GDM1 (cell line): ENCODE measurements around the gene SEC61B.
"Not testable (repeated sequence)": the region's sequence is repeated elsewhere in the genome, so short reads cannot be mapped to it uniquely, and the experiment has no call there.

Source experiments
- DNase-seq: peaks from one replicate; lab custom pipeline; 2025; lab: John Stamatoyannopoulos, UW

The SEC61B gene

DNA sequence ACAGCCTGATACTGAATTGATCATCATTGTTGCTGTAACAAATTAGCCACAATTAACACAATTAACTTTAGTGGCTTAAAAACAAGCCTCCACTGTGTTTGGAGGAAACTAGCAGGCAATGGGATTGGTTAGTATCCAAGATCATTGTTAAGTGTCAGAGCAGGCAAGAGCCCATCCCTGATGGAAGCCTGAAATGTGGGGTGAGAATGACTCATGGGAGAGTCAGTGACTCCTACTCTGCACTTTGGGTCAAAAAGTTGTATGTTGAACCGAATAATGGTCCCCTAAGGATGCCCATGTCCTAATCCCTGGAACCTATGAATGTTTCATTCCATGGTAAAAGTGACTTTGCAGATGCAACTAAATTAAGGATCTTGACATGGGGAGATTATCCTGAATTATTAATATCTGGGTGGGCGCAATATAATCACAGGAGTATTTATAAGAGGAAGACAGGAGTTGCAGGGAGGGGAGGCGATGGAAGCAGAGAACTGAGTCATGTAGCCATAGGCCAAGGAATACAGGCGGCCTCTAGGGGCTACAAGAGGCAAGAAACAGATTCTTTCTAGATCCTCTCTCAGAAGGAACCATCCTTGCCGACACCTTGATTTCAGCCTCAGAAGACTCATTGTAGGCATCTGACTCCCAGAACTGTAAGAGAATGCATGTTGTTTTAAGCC lies 29.2 kb upstream of the SEC61B start:
- no peak for DNase-seq

DNA sequence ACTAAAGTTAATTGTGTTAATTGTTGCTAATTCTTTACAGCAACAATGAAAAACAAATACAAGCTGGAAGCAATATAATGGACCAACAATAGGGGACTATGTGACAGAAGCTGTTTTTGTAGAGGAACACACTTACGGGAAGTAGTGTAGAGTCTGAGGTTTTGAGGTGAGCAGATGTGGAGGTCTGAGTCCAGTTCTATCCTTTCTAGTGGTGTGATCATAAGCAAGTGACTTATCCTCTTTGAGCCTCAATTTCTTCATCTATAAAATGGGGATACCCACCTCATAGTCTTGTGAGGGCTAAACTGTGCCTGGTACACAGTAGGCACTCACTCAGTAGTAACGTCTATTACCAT lies 28.6 kb upstream of the SEC61B start:
- no peak for DNase-seq

DNA sequence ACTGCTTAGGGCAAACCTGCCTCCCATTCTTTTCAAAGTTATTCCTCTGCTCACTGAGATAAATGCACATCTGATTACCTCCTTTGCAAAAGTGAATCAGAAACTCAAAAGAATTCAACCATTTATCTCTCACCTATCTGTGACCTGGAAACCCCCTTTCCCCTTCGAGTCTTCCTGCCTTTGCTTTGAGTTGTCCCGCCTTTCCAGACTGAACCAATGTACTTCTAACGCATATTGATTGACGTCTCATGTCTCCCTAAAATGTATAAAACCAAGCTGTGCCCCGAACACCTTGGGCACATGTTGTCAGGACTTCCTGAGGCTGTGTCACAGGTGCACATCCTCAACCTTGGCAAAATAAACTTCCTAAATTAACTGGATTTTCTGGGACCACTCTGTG lies 25.6 kb upstream of the SEC61B start:
- DNase-seq: not testable (repeated sequence)

DNA sequence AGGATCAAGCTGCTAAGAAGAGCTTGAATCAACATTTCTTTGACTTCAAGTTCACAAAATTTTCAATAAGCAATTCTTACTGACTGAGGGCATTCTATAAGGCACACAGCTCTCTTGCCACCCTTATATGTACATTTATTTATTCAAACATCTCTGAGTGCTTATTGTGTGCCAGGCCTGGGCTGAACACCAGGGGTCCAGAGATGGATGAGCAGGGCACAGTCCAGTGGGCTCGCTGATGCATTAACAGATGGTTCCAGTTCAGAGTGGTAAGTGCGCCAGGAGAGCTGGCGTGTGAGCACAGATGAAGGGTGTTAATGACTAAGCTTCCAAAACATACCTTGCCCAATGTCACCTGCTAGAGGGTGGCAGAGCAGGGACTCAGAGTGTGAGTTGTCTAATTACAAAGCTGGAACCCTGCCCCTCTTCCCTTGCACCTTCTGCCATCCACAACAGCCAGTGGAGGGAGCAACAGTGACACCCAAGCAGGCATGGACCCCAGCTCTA lies 24.9 kb upstream of the SEC61B start:
- no peak for DNase-seq

DNA sequence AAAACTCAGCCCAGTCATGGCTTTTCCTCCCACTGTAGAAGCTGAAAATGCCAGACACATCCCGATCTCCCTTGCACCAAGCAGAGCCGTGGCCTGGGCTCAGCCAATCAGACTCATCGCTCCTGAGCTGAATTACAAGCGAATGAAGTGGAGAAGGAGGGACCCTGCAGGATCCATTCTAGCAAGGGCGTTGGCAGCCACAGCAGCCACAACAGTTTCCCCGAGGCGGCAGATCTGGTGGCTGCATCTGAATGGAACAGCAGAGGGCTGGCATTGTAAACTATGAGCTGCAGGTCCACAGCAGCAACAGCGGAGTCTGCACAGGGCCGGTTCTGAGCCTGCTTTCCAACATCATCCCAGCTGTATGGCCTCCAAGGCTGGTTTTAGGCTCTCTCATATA lies 24.1 kb upstream of the SEC61B start:
- DNase-seq: no peak

DNA sequence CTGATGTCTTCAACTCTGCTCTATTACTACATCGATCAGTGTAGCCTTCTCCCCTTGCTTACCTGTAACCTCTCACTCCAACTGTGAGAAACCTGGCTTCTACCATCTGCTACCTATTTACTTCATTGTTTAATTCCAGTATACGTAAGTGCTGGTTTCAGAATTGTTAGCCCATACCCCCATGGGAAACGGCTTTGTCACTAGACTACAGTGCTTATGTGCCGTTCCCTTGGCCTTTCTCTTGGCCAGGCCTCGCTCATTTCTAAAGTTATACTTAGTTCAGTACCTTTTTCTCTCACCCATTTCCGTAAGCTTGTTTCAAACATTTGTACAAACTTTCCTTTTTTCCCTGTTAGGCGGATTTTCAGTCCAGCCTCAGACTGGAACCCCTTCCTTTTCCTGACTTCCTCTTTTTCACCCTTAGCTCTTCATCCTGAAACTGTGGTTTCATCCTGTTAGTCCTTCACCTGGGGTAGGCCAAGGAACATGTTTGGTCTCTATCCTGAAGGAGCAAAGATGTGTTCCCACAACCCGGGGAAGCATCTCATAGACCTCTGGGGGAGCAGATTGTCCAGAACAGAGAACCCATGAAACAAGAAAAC lies 22.0 kb upstream of the SEC61B start:
- DNase-seq: no peak

DNA sequence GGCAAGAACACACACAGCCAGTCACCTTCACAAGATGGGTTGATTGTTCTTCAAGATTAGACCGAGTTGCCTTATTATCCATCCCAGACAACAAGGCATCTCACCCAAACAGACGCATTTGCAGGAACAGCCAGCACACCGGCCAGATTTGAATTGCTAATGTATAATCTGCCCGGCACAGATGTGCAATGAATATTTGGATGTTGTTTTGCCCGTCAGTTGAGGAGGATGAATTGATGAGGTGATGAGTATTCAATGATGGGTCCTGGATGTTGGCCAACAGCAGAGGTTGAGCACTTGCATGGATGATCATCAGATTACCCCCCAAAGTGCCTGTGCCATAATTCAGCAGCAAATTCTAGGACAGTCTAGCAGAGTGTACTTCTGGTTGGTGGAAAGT lies 20.5 kb upstream of the SEC61B start:
- DNase-seq: no peak

DNA sequence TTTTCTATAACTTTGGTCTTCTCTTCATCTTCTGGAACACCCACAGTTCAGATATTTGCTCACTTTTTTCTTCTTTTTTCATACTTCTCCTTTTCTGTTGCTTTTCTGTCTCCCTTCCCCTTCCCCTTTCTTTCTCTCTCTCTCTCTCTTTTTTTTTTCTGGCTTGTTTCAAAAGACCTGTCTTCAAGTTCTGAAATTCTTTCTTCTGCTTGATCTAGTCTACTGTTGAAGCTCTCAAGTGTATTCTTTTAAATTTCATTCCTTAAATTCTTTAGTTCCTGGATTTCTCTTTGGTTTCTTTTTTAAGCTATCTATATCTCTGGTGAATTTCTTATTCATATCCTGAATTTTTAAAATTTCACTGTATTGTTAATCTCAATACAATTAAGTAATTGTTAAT lies 11.5 kb upstream of the SEC61B start:
- no peak for DNase-seq

DNA sequence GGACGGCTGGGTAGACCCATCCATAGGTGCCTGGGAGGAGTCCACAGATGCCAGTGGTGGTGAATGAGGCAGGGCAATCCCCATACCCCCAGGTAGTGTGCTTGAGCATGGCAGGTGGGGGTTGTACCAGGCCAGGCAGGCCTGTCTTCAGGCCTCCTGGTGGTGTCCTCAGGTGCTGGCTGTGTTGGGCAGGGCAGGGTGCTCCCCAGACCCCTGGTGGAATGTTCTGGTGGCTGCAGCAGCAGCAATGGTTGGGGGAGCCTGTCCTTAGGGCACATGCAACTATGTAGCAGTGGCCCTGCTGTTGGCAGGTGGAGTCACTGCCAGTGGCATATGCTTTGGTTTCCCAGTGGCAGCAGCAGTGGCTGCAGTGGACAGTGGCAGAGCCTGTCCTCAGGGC lies 10.3 kb upstream of the SEC61B start:
- DNase-seq: no peak

DNA sequence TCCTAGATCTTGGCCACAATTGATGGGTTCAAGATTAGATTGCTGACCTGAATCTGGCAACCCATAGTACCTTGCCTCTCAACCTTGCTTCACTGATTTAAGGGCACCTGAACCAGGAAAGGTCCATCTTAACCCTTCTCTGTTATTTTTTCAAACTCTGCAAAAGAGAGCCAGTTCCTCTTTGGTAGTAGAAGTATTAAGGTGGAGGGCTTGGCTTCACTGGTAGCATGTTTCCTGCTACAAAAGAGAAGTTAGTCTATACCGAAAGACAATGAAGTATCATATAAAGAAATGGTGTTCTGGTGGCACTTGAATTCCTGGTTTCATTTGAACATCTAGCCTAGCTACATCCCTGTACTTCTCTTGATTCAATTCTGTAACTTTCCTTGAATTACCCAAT lies 8.9 kb upstream of the SEC61B start:
- DNase-seq: no peak

DNA sequence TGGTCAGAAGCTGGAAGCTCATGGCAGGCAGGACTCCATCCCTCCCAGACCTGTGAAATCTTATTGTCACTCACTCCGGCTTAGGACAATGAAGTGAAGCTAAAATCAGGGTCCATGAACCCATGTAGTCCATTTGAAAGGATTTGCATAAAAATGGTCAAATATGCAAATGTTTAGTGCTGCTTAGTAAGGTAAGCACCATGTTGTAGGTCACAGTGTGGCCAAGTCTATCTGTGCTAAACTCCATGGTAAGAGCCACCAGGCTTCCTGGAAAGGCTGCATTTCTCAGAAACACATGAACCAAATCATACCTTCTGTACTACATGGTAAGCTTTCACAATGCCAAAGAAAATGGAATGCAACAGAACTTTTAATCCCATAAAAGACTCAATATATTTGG lies 6.0 kb upstream of the SEC61B start:
- DNase-seq: no peak

DNA sequence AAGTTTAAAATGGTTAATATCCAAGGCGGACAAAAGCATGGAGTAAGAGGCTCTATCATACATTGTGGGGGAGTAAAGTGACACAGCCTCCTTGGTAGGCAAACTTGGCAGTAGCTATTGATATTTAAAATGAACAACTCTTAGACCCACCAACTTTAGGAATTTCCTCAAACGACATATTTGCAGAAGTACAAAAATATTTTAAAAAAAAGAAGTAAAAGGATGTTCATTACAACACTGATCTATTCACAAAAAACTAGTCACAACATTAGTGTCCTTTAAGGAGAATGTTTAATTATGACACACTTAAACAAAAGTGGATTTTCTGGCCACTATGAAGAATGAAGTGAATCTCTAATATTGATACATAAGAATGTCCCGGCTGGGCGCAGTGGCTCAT lies 2.1 kb upstream of the SEC61B start:
- DNase-seq: no peak

DNA sequence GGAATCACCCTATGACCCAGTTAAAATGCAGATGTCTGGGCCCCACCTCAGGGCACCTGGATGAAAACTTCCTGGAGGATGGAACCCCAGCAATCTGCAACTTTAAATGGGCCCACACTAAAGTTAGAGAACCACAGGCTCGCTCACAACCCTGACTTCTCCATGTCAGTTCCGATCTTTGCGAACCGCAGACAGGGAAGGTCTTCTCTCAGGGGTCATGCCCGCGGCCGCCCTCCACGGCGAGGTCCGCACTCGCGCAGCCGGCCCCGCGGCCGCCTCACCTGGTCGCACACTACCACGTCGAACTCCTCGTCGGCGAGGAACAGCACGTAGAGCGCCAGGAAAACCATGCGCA lies 839 bp upstream of the SEC61B start:
- no peak for DNase-seq

DNA sequence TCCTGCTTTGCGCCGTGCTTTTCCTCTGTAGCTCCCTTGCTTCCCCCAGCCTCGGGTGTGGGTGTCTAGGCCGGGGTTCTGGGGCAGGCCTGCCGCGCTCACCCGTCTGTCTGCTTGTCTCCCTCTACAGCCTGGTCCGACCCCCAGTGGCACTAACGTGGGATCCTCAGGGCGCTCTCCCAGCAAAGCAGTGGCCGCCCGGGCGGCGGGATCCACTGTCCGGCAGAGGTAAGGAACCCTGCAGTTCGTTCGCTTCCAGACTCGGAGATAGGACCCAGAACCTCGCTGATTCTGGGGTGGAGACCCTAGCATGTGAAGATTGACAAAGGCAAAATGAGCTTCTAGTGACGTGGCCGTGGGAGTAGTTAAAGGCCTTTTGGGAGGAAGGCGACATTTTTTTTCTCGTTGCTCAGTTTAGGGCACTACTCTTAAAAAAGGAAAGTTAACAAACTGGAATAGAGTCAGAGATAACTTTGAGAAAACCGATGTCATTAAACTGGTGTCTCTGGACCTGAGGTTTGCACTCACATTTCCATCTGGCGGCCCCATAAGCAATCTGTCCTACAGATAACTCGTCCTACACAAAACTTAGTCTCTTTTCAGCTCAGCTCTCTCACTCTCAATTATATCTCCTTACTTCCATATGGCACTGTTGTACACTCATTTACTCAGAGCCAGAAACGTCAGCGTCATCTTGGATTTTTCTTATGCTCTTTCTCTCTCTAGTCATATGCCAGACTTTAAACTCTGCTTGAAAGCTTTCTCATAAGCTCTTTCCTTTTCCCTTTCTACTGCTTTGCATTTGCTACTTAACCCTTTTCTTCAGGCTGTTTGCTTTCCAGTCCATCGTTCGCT lies 561 bp downstream of the SEC61B start:
- DNase-seq: no peak

DNA sequence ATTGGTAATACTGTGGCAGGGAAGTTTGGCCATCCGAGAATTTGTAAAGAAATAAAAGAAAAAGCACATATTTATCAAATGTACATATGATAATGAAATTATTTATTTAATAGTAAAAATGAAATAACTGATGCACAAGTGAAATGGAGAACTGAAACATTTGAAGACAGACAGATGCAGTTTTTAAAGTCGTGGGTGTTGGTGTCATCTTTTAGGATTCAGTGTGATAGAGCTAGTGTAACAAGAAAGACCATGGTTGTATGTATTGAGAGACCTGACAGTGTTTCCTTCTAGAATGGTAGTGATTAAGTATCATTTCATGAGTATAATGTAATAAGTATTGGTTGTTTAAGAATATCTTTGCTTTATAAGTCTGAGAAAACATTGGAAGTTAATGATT lies 2.4 kb downstream of the SEC61B start:
- no peak for DNase-seq

DNA sequence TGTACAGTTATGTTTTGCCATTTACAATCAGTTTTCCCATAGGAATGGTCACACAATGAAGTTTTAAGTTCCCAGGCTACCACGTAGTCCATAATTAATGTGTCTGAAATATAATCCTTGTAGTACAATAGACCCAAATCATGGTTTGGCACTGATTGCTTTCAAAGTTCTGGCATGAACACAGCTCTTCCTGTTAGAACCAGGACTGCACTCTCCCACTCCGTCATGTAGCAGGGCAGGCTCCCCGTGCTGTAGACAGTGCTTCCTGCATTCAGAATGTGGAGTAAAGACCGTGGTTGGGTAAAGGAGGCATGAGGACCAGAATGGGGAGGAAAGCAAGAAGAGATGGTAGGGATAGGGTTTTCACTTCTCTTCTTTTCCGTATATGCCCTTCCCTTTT lies 4.0 kb downstream of the SEC61B start:
- DNase-seq: no peak

DNA sequence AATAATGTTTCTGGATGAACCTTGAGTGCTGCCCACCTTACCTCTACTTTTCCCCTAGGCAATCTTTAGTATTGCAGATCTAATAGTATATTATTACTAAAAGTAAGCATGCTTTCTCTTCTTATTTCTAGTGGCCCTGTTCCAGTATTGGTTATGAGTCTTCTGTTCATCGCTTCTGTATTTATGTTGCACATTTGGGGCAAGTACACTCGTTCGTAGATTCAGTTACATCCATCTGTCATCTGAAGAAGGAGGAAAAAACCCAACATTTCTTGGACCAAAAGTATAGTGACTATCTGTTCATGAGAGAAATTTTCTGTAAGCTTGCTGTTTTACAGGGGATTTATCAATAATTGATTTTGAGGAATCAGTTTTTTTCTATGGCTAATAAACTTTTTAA lies 8.1 kb downstream of the SEC61B start:
- no peak for DNase-seq

DNA sequence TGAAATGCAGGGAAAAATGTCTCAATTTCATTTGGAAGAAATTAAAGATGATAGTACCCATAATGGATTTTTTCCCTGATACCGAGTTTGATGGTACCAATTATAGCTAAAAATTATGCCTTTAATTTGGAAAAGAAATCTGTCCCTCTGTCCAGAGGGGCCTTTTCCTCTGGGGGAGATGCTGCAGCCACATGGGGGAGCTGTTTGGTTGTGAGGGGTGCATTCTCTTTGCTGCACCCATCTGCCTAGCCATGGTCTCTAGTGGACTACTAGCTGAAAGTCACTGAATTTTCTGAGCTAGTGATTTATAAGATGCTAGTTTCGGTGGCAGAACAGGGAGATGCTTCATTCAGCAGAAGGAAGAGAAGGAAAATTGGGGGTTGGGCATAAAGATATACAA lies 9.6 kb downstream of the SEC61B start:
- no peak for DNase-seq

DNA sequence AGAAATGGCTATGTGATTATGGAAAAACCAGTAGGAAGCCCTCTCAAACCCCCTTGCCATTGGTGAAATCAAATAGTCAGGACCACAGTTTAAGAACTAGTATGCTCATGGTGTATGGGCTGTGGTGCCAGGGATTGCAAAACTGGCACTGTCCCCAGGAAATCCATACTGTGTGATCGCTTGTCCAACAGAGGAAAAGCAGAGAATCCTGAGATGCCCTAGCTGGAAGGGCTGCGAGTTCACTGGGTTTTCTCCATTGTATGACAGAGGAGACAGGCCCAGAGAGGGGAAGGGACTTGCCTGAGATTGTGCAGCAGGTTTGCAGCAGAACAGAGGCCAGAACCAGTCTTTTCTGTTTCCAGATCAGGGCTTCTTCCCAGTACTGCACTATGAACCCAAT lies 12.5 kb downstream of the SEC61B start:
- no peak for DNase-seq

DNA sequence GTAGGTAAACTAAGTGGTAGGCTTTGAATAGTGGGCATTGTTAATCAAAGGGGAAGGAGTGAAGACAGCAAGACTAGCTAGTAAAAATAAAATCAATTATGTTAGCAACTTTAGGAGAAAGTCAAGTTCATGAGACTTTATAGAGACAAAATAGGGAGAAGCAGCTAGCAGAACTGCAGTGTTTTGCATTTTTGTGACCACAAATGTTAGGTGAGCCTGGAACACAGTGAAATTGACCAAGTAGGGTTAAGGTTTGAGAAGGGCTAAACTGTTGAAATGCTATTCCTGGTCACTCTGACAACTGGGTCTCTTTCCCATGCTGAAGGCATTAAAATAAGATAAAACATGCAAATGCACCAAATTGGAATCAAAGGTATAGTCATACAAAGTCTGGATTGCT lies 13.0 kb downstream of the SEC61B start:
- no peak for DNase-seq

DNA sequence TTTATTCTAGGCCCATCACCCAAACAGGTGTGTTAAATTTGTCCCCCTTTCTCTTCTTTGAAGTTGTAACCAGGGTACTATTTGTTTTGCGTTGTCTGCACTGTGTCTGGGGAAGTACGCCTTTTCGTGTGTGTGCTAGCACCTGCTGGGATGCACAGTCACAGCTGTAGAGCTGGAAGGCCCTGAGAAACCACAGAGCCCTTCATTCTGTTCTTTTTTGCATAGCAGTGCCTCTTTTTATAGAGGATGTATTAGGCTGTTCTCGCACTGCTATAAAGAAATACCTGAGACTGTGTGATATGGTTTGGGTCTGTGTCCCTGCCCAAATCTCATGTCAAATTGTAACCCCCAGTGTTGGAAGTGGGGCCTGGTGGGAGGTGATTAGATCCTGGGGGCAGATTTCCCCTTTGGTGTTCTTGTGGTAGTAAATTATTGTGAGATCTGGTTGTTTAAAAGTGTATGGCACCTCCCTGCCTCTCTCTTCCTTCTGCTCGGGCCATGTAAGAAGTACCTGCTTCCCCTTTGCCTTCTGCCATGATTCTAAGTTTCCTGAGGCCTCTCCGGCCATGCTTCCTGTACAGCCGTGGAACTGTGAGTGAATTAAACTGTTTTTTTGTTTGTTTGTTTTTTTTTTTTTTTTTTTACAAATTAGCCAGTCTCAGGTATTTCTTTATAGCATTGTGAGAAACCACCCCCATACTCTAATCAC lies 14.0 kb downstream of the SEC61B start:
- DNase-seq: no peak

DNA sequence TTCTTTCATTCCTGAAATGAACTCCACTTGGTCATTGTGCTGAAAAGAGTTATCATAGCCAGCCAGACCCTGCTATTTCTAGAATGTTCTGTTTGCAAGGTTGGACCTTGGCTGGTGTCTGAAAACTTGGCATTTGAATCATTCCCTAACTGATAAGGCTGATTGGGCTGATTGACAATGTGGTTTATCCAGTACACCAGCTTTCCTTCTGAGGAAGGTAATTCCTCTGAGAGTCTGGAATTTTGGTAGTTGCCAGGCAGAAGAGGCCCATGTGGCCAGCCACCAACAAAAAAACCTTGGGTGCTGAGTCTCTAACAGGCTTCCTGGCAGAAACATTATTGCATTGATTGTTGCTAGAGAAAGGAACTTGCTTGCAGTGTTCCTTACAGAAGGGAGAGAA lies 15.3 kb downstream of the SEC61B start:
- DNase-seq: no peak

DNA sequence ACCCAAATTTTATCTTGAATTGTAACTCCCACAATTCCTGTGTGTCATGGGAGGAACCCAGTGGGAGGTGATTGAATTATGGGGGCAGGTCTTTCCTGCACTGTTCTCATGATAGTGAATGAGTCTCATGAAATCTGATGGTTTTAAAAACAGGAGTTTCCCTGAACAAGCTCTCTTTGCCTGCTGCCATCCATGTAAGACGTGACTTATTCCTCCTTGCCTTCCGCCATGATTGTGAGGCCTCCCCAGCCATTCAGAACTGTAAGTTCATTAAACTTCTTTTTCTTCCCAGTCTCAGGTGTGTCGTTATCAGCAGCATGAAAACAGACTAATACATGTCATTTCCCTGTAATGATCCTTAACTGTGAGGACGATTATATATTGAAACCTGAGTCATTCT lies 15.8 kb downstream of the SEC61B start:
- DNase-seq: not testable (repeated sequence)
